ENCODE results near the gene FBXO44. TPM values are rescaled to one million over a fixed set of nuclear protein-coding genes. Genes with fewer than 3 reads are reported as not detected.

Gene FBXO44
- total RNA-seq, 1 experiment from 2014 or later = 24.5 TPM

DNA sequence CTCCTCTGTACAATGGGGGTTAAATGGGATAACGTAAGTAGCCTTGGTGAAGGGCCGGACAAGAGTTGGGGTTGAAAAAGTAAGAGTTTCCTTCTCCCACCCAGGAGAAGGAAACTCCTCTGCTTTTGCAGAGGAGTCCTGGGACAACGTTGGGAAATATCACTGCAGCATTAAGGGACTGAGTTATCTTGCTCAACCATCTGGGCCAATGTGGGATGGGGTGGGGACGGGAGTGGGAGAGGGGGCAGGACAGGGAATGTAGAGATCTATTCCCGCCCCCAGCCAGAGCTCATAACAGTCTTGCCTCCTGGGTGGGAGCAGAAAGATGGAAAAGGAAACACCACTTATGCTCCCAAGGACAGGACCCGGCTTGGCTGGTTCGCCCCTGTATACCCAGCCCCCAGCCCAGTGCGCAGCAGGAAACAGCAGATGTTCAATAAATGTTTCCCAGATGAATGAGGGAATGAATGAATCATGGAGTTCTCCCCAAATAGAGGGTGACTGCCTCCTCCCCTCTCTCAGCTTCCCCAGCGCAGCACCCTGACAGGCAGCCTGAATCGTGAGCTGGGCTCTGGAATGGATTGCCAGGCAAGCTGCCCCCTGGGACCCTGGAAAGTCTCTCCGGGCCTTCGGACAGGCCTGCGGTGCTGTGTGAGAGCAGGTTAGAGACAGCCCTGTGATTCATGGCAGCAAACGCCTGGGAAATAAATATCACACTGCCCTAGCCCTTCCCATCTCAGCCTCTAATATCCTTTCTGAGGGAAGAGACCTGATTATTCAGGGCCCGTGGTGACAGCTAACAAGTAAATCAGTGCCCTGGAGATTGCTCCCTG, 25.3 kb upstream of the FBXO44 start:
- H4K8ac ChIP-seq (replicated peaks; ENCODE audit: insufficient read length, low read depth, low read length) = no peak overlapping the region
- no peak overlapping the region for H3K18ac ChIP-seq (ENCODE audit: insufficient read length, low read depth, low read length)
- Mint-ChIP-seq H3K27ac (no peak overlapping the region; a peak in 1 of 7 replicates), H3K9me3 (no peaks in the 10 kb centered on the region), H3K27me3 (ENCODE audit: low read depth) (peaks cover 15% of the 10 kb centered on the region), H3K4me3 (no peak overlapping the region), H3K4me1 (peaks cover 0 to 8% of the 10 kb centered on the region in 2 experiments; a peak in 1 of 4 replicates), H3K36me3 (ENCODE audit: insufficient read depth in 1 of 3, low read depth in 3 of 3) (peaks cover 0 to 2% (median 0%) of the 10 kb centered on the region in 3 experiments; a peak in 2 of 7 replicates)
- H2AFZ ChIP-seq (ENCODE audit: low read length) = no peak overlapping the region
- H2BK5ac ChIP-seq (ENCODE audit: insufficient read length, low read length) = no peak overlapping the region
- no peaks in the 10 kb centered on the region for H3K79me1 ChIP-seq (ENCODE audit: insufficient read depth, low read depth, low read length, poor library complexity, severe bottlenecking)
- no peak overlapping the region for H4K91ac ChIP-seq (ENCODE audit: insufficient read length, low read depth, low read length)
- no peak overlapping the region for H3T11ph ChIP-seq (ENCODE audit: low read length)
- no peak overlapping the region for H3K4ac ChIP-seq (ENCODE audit: low read depth, low read length)
- H3K4me1 ChIP-seq (ENCODE audit: insufficient read depth, low read length) = no peaks in the 10 kb centered on the region
- H3K14ac ChIP-seq (ENCODE audit: insufficient read depth, low read length) = no peak overlapping the region
- no CpG with 5 or more reads among the region's 15 CpGs for WGBS (ENCODE audit: extremely low coverage, insufficient read length, low lambda C conversion rate)
- H3K27ac ChIP-seq (ENCODE audit: insufficient read length, low read depth, low read length) = no peak overlapping the region
- no peaks in the 10 kb centered on the region for H3K9me3 ChIP-seq (ENCODE audit: control insufficient read depth, low read depth, low read length)
- no peak overlapping the region for H2BK12ac ChIP-seq (ENCODE audit: insufficient read length, low read depth, low read length)
- no peak overlapping the region for H4K5ac ChIP-seq (ENCODE audit: insufficient read length, low read depth, low read length)
- no peaks in the 10 kb centered on the region for H3K79me2 ChIP-seq (ENCODE audit: insufficient read depth, low read length)
- no peak overlapping the region for H3K56ac ChIP-seq (ENCODE audit: insufficient read length, low read depth, low read length)
- no peak for DNase-seq
- no peak overlapping the region for H3K23ac ChIP-seq (ENCODE audit: insufficient read length, low read depth, low read length)
- TF ChIP-seq CTCF (conservative IDR thresholded peaks at IDR 0.05) = no peak
- H2BK20ac ChIP-seq (ENCODE audit: low read depth, low read length, poor library complexity, severe bottlenecking) = no peak overlapping the region
- no peak overlapping the region for H2BK120ac ChIP-seq (ENCODE audit: low read depth, low read length, poor library complexity, severe bottlenecking)
- H3K27me3 ChIP-seq (ENCODE audit: insufficient read depth, low read length) = no peaks in the 10 kb centered on the region
- H4K20me1 ChIP-seq (ENCODE audit: control insufficient read depth, insufficient read depth, insufficient read length) = no peaks in the 10 kb centered on the region
- no peak overlapping the region for H3K4me2 ChIP-seq (ENCODE audit: insufficient read depth, insufficient read length, low read length)
- H2BK15ac ChIP-seq (ENCODE audit: low read depth, low read length) = no peak overlapping the region
- no peak overlapping the region for H2AK5ac ChIP-seq (ENCODE audit: insufficient read length, low read length)
- no peak overlapping the region for H3K9ac ChIP-seq (ENCODE audit: extremely low read depth, insufficient read length, low read length)
- H3K23me2 ChIP-seq (ENCODE audit: insufficient read length, low read depth, low read length, poor library complexity, severe bottlenecking) = no peaks in the 10 kb centered on the region

Data from H9 (cell line).